HG03520 (cell line): Measurements from ENCODE around the gene PIM1.
"Not testable (repeated sequence)": the region's sequence is repeated elsewhere in the genome, so short reads cannot be mapped to it uniquely, and the experiment has no call there.

Experiments
- ATAC-seq: cut with Tn5 transposase; IDR thresholded peaks from one replicate; pipeline ENCODE4 v1.9.1; 2021; ENCODE audit warnings: mild to moderate bottlenecking, moderate library complexity; ENCODE audit not compliant: unreplicated experiment

Gene PIM1

DNA sequence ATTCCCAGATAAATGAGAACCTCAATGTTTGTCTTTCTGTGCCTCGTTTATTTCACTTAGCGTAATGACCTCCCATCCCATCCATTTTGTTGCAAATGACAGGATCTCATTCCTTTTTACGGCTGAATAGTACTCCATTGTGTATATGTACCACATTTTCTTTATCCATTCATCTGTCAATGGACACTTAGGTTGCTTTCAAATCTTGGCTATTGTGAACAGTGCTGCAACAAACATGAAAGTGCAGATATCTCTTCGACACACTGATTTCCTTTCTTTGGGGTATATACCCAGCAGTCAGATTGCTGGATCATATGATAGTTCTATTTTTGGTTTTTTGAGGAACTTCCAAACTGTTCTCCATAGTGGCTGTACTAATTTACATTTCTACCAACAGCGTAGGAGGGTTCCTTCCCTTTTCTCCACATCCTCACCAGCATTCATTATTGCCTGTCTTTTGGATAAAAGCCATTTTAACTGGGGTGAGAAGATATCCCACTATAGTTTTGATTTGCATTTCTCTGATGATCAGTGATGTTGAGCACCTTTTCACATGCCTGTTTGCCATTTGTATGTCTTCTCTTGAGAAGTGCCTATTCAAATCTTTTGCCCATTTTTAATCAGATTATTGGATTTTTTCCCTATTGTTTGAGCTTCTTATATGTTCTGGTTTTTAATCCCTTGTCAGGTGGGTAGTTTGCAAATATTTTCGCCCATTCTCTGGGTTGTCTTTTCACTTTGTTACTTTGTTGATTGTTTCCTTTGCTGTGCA, 16.2 kb downstream of the PIM1 start:
- not testable (repeated sequence) for ATAC-seq

DNA sequence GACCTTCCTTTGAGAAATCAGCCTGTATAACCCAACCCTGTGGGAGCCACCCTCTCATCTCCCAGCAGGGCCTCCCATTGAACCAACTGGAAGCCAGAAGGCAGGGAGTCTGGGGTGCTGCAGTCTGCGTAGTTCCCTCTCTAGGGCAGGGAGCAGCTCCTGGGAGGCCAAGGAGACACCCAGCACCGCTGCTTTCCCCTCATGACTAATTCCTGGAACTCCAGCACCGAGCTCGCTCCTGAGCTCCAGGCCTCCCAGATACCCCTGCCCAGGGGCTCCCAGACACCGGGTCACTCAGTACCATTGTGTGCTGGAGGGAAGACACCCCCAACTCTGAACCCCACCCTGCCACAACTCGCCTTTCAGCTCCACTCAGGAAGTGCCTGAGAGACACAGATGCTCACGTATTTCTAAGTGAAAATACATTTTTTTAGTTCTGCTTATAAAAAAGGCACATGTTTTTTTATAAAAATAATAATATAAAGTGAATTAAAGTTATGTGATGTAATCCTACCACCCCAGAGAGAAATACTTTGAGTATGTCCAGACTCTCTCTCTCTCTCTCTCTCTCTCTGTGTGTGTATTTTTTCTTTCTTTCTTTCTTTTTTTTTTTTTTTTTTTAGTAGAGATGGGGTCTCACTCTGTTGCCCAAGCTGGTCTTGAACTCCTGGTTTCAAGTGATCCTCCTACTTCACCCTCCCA, 17.5 kb downstream of the PIM1 start:
- ATAC-seq: no peak

DNA sequence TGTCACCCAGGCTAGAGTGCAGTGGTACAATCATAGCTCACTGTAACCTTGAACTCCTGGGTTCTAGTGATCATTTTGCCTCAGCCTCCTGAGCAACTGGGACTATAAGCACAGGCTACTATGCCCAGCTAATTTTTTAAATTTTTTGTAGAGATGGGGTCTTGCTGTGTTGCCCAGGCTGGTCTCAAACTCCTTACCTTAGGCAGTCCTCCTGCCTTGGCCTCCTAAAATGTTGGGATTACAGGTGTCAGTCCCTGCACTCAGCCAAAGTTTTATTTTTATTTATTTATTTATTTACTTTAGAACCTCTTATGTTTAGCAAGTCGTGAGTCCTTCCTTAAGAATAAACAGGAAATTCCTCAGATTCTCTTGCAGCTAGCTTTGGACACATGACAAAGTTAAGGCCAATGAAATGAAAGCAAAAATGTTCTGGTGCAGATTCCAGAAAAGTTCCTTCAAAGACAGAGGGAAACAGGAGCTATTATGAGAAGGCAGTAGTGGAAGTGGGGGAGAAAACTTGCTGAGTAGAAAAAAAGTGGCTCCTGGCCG, 19.1 kb downstream of the PIM1 start:
- no peak for ATAC-seq

DNA sequence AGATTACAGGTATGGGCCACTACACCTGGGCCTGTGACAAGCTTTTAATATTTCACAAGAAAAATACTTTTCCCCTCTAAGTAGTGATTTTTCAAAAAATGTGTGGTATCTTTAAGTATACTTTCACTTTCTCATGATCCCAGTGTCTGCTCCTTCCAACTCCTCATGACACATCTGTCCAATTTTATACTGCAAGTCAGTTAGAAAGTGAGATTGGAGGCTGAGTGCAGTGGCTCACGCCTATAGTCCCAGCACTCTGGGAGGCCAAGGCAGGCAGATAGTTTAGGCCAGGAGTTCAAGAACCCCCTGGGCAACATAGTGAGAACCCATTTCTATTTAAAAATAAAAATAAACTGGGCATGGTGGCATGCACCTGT, 20.2 kb downstream of the PIM1 start:
- ATAC-seq: no peak

DNA sequence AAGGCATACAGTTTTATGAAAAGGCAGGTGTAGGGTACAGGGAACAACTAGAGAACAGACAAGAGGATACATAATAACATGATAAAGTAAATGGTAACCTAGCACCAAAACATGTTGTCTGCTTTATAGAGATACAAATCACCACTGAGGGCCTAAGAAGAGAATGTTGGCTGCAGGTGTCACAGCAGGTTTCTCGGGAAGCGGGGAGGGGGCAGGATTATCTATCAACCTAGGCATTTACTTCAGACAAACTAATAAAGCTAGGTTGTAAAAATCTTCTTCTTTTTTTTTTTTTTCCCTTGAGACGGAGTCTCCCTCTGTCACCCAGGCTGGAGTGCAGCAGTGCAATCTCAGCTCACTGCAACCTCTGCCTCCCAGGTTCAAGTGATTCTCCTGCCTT, 22.7 kb downstream of the PIM1 start:
- no peak for ATAC-seq

DNA sequence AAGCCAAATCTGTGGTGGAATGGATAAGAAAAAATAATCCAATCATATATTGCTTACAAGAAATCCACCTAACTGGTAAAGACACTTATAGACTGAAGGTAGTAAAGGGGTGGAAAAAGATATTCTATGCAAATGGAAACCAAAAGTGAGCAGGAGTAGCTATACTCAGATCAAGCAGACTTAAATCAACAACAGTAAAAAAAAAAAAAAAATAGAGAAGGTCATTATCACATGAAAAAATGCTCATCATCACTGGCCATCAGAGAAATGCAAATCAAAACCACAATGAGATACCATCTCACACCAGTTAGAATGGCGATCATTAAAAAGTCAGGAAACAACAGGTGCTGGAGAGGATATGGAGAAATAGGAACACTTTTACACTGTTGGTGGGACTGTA, 24.9 kb downstream of the PIM1 start:
- ATAC-seq: not testable (repeated sequence)

DNA sequence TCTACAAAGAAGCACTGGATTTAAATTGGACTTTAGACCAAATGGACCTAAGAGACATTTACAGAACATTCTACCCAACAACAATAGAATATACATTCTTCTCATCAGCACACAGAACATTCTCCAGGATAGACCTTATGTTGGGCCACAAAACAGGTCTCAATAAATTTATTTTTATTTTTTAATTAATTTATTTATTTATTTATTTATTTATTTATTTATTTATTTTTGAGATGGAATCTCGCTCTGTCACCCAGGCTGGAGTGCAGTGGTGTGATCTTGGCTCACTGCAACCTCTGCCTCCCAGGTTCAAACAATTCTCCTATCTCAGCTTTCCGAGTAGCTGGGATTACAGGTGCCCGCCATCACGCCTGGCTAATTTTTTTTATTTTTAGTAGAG, 26.5 kb downstream of the PIM1 start:
- not testable (repeated sequence) for ATAC-seq

DNA sequence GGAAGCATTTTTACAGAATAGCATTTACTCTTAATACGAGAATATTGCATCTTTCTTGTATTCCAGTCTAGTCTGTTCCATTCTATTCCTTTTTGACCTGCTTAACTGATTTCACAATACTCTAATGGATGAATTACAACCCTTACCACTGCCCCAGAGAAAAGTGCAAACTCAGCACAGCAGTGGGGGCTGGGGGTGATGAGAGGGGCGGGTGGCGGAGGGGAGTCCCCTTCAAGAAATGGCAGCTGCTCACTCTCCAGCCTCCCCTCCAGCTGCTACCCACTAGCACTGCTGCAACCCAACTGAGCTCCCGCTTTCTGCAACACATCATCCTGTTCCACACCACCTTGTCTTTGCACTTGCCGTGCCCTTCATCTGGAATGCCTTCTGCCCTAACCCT, 30.1 kb downstream of the PIM1 start:
- no peak for ATAC-seq

DNA sequence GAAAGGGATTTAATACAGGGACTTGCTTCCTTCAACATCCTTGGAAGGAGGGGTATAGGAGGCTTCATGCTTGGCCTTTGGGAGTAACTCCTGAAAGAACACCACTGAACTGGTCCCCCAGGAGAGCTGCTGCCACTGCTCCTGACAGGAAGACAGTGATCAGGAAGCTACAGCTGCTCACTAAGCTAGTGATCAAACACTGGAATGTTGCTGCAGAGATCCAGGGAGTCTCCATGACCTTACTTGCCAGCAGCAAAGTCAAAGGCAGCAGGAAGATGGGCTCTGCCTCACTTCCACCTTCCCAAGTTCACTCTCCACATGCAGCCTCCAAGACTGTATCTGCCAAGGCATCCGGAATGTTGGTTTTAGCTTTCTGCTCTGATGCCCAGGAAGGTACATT, 31.8 kb downstream of the PIM1 start:
- no peak for ATAC-seq

DNA sequence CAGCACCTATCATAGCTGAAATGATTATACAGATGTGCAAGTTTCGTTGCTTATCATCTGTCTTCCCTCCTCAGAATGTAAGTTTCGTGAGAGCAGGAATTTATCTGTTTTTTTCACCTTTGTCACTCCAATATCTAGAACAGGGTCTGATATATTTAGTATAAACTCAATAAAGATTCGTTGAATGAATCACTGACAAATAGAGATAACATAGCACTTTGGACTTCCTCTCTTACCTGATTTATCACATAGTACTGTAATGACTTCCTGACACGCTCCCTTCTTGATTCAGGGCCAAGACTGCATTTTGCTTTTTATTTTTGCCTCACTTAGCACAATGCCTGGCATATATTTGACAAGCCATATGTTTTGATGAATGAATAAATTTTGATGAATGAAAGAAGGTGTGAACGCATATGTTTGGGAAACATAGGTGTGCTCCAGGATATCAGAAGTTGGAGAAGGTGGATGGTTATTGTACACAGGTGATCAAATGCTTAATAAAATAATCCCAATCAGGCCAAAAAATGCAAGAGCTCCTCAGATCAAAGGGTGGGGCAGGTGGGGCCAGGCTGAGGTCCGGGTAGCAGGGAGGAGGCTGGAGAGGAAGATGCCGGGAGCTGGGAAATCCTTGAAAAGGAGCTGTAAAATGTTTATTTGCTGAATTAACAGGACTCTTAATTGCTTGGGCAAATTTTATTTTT, 33.0 kb downstream of the PIM1 start:
- no peak for ATAC-seq

DNA sequence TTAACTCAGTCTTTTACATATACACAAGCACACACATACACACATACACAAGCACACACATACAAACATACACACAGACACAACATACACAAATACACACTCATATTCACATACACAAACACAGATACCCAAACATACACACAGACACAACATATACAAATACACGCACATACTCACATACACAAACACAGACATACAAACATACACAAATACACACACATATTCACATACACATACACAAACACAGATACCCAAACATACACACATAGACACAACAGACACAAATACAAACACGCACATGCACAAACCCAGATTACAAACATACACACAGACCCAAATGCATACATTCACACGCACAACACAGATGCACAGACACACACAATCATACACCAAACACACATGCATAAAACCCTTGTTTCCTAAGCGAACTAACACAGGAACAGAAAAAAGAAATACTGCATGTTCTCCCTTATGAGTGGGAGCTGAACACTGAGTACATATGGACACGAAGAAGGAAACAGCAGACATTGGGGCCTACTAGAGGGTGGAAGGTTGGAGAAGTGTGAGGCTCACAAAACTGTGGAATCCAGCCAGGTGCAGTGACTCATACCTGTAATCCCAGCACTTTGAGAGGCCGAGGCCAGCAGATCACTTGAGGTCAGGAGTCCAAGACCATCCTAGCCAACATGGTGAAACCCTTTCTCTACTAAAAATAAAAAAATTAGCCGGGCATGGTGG, 34.2 kb downstream of the PIM1 start:
- ATAC-seq: no peak

DNA sequence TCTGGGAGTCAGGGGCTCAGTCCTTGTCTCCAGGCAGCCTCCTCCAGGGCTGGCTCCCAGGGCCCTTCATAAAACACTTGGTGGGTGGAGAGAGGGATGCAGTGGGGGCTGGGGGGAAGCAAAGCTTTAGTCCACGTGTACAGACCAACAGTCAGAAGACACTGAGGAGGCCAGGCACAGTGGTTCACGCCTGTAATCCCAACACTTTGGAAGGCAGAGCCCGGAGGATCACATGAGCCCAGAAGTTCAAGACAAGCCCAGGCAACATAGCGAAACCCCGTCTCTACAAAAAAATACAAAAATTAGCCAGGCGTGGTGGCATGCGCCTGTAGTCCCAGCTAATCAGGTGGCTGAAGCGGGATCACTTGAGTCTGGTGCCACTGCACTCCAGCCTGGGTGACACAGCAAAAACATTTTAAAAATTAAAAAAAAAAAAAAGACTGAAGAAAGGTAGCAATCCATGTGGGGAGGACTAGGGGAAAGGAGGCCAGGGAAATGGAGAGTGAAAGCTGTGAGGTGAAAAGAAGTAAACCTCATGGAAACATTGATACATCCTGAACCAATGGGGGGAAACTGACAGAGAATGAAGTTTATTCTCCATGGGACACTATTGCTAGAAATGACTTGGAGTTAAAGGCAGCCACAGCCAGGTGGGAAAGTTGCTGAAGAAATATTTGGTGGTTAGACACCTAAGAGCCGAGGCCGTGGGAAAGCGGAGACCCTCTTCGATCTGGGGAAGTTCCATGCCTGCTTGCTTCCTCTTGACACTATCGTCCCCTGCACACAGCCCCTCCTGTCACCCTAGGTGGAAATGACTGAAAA, 35.4 kb downstream of the PIM1 start:
- ATAC-seq: no peak

DNA sequence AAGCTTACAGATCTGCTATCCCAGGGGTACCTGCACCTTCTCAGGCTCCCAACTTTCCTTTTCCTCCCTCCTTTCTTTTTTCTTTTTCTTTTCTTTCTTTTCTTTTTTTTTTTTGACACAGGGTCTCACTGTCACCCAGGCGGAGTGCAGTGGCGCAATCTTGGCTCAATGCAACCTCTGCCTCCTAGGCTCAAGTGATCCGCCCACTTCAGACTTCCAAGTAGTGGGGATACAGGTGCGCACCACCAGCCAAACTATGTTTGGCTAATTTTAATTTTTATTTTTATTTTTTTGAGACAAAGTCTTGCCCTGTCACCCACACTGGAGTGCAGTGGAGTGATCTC, 36.0 kb downstream of the PIM1 start:
- ATAC-seq: no peak

DNA sequence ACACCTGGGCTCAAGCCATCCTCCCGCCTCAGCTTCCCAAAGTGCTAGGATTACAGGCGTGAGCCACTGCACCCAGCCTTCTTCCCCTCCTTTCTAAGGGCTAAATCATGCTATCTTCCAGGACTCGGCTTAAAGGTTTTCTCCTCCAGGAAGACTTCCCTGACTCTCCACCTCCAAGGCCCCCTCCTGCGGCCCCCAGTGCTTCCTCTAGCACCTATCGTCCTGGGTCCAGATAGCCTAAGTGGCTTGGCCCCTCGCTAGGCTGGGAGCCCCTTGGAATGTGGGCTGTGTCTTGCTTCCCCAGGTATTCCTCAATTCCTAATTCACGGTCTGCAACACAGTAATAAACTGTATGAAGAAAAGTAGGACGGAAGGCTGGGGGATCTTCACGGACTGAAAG, 36.7 kb downstream of the PIM1 start:
- no peak for ATAC-seq

DNA sequence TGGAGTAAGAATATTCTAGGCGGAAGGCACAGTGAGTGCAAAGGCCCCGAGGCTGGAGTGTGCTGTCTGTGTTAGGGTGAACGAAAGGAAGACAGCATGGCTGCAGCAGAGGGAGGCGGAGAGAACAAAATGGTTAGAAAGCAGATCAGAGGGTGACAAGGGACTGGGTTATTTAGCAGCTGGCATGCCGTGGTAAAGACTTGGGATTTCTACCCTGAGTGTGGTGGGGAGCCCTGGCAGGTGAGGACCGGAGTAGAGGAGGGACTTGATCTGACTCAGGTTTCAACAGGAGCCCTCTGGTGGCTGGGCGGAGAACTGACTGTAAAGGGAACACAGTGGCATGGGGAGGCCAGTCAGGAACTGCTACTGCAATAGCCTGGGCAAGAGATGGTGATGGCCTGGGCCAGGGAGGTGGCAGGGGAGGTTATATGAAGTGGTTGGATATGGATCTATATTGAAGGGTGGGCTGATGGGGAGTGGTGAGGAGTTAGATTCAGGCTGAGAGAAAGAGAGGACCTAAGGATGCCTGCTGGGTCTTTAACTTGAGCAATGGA, 38.0 kb downstream of the PIM1 start:
- no peak for ATAC-seq

DNA sequence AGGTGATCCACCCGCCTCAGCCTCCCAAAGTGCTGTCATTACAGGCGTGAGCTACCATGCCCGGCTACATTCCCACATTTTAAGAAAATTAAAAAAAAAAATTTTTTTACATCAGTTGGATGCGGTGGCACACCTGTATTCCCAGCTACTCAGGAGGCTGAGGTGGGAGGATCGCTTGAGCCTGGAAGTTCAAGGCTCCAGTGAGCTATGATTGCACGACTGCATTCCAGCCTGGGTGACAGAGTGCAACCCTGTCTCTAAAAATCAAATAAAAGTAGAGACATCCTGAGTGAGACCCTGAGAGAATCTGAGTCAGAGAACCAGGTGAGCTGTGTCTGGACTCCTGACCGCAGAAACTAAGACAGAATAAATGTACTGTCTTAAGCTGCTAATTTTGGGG, 38.8 kb downstream of the PIM1 start:
- ATAC-seq: no peak

DNA sequence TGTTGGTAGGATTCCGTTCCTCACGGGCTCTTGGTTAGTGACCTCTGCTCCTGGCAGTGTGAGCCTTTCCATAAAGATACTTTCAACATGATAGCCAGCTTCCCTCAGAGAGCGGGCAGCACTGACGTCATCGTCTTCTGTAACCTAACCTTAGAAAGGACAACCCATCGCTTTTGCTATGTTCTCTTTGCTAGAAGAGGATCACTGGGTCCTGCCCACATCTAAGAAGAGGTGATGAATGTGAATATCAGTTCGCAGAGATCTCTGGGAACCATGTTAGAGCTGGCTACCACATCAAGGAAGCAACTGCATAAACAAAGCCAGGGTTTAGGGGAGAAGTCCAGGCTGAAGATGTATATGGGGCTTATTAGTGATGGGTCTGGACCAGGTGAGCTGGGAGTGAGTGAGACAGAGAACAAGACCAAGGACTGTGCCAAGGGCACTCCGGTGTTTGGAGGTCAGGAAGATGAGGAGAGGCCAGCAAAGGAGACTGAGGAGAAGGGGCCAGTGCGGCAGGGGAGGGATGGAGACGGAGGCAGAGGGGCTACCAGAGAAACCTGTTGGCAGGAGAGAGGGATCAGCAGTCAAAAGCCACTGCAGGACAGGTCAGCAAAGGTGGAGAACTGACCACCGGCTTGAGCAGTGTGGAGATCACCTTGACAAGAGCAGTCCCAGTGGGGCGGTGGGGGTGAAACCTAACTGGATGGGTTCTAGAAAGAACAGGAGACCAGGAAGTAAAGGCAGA, 39.7 kb downstream of the PIM1 start:
- ATAC-seq: no peak

DNA sequence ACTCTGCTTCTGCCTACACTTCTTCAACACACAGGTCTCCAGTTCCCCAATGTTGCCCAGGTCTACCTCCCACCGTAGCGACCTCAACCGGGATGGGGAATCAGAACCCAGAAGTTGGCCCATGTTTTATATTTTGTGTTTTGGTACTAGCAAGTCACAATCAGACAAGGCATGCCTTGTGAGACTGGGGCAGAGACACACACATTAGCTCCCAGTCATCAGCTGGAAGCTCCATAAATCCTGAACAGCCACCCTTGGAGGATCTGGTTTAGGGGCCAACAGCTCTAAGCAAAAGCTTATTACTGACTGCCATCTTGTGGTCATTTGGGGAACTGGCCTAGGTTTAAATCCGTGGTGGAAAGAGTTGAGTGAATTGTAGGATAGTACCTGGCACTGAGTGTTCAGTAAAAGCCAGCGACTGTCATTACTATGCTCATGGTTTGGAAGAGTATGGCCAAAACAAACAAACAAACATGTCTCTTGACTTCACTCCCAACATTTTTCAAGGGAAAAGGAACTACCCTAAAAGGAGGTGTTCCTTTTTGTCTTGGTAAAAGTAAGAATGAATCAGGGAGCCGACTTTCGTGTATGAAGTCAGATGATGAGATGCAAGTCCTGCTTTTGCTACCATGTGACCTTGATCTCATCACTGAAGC, 40.5 kb downstream of the PIM1 start:
- ATAC-seq: no peak

DNA sequence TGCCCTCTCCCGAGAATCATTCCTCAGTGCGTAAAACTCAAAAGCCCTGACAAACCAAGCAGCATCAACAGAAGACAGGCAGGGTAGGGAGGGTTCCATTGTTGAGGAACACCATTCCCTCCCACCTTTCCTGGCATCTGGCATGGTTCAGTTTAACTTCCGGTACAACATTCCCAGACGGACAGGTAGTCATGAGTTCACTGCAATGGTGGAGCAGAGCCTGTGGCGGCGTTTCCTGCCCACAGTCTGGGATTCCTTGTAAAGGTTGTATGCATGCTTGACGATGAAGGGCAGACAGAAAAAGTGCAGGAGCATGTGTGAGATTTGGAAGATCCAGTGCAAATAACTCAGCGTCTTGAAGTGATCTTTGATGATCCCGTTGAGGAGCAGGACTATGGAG, 42.3 kb downstream of the PIM1 start:
- ATAC-seq: no peak
